OCI-LY3 (cell line): ENCODE results near the gene FAR1.

Experiments
- CTCF ChIP-seq: fragments of 200-600, 300-600 bp; sonication (generic); IDR thresholded peaks from 2 replicates; pipeline ENCODE4 v1.5.1; 2014; ENCODE audit warnings: antibody characterized with exemption, low read length, low read depth
- EZH2phosphoT487 ChIP-seq: fragments of 200-600 bp; shearing (Covaris generic); IDR thresholded peaks from 2 replicates; pipeline ENCODE4 v1.6.1; 2018; ENCODE audit warnings: antibody characterized with exemption, mixed run types, low read depth

GRCh38 chr11:13687271-13687670, 18.8 kb downstream of the FAR1 start:
- no peak for TF ChIP-seq CTCF
- TF ChIP-seq EZH2phosphoT487: no peak
